ENCODE results near the gene MAN1C1.
A peak's percentile ranks its signal among the peaks of the same experiment; 100 is the strongest.

The MAN1C1 gene

GRCh38 chr1:25803368-25803767 is 186.8 kb downstream of the MAN1C1 start:
- TF ChIP-seq CTCF (IDR thresholded peaks at IDR 0.05; ENCODE audit: insufficient read depth, low read depth, low read length, missing control alignments): no peak
- H3K4me3 ChIP-seq (ENCODE audit: low read depth, low read length): no peak overlapping the region
- no peak for DNase-seq (ENCODE audit: low read depth)

- DNase-seq (ENCODE audit: low read depth): peak; percentile 85
- H3K4me3 ChIP-seq (ENCODE audit: low read depth, low read length): no peak overlapping the region
- no peak for TF ChIP-seq CTCF (IDR thresholded peaks at IDR 0.05; ENCODE audit: insufficient read depth, low read depth, low read length, missing control alignments)
Observed at GRCh38 chr1:25804244-25804963, 187.8 kb downstream of the MAN1C1 start.

- TF ChIP-seq CTCF (IDR thresholded peaks at IDR 0.05; ENCODE audit: insufficient read depth, low read depth, low read length, missing control alignments): no peak
- H3K4me3 ChIP-seq (ENCODE audit: low read depth, low read length): no peak overlapping the region
- DNase-seq (ENCODE audit: low read depth): no peak
Observed at GRCh38 chr1:25804964-25805862, 188.6 kb downstream of the MAN1C1 start.

GRCh38 chr1:25805863-25806225 is 189.3 kb downstream of the MAN1C1 start:
- TF ChIP-seq CTCF (IDR thresholded peaks at IDR 0.05; ENCODE audit: insufficient read depth, low read depth, low read length, missing control alignments): no peak
- no peak for DNase-seq (ENCODE audit: low read depth)
- H3K4me3 ChIP-seq (ENCODE audit: low read depth, low read length): no peak overlapping the region

- DNase-seq (ENCODE audit: low read depth): no peak
- no peak for TF ChIP-seq CTCF (IDR thresholded peaks at IDR 0.05; ENCODE audit: insufficient read depth, low read depth, low read length, missing control alignments)
- no peak overlapping the region for H3K4me3 ChIP-seq (ENCODE audit: low read depth, low read length)
Observed at GRCh38 chr1:25806418-25806817, 189.8 kb downstream of the MAN1C1 start.

- TF ChIP-seq CTCF (IDR thresholded peaks at IDR 0.05; ENCODE audit: insufficient read depth, low read depth, low read length, missing control alignments): no peak
- no peak for DNase-seq (ENCODE audit: low read depth)
Observed at GRCh38 chr1:25807480-25808390, 191.1 kb downstream of the MAN1C1 start.

More at GRCh38 chr1:25807480-25808390, 191.1 kb downstream of the MAN1C1 start:
- no peak overlapping the region for H3K4me3 ChIP-seq (ENCODE audit: low read depth, low read length)

Data from GM12865 (cell line).